ENCODE results near the gene DPY19L3.

Gene DPY19L3

GRCh38 chr19:32405431-32406160, at the start of gene DPY19L3:
TSS of gene DPY19L3 (plus strand) at chr19:32405770. CDS start at chr19:32408254, 2,484 bp downstream.
- H3K27me3 Mint-ChIP-seq, result no peaks in the 10 kb centered on the region
- H3K4me1 Mint-ChIP-seq, result peaks cover 8% of the 10 kb centered on the region
- peak within 1 kb of the TSS; percentile 90 for H3K4me3 Mint-ChIP-seq
- H3K27ac Mint-ChIP-seq, result peak within 1 kb of the TSS; percentile 92
- ATAC-seq, result peak; percentile 97
- H3K9me3 Mint-ChIP-seq, result no peaks in the 10 kb centered on the region
- H3K36me3 Mint-ChIP-seq, result no peaks in the 10 kb centered on the region

- H3K27me3 Mint-ChIP-seq, result no peaks in the 10 kb centered on the region
- H3K36me3 Mint-ChIP-seq, result peaks cover 57% of the 10 kb centered on the region
- ATAC-seq, result no peak
- H3K4me1 Mint-ChIP-seq, result peaks cover 26% of the 10 kb centered on the region
- H3K27ac Mint-ChIP-seq, result no peak overlapping the region
- H3K4me3 Mint-ChIP-seq, result no peak overlapping the region
- peaks cover 3% of the 10 kb centered on the region for H3K9me3 Mint-ChIP-seq
Measured at GRCh38 chr19:32357720-32358119, 47.9 kb upstream of the DPY19L3 start.

- H3K9me3 Mint-ChIP-seq, result peaks cover 3% of the 10 kb centered on the region
- peaks cover 26% of the 10 kb centered on the region for H3K4me1 Mint-ChIP-seq
- peaks cover 56% of the 10 kb centered on the region for H3K36me3 Mint-ChIP-seq
- H3K27me3 Mint-ChIP-seq, result no peaks in the 10 kb centered on the region
- no peak overlapping the region for H3K4me3 Mint-ChIP-seq
- ATAC-seq, result no peak
- no peak overlapping the region for H3K27ac Mint-ChIP-seq
Measured at GRCh38 chr19:32358321-32358720, 47.2 kb upstream of the DPY19L3 start.

GRCh38 chr19:32359581-32359980, 46.0 kb upstream of the DPY19L3 start:
- H3K27ac Mint-ChIP-seq, result no peak overlapping the region
- H3K27me3 Mint-ChIP-seq, result no peaks in the 10 kb centered on the region
- no peaks in the 10 kb centered on the region for H3K9me3 Mint-ChIP-seq
- no peak for ATAC-seq
- H3K4me3 Mint-ChIP-seq, result no peak overlapping the region
- H3K36me3 Mint-ChIP-seq, result peaks cover 54% of the 10 kb centered on the region
- peaks cover 25% of the 10 kb centered on the region for H3K4me1 Mint-ChIP-seq

GRCh38 chr19:32361574-32362317, 43.8 kb upstream of the DPY19L3 start:
- peaks cover 58% of the 10 kb centered on the region for H3K36me3 Mint-ChIP-seq
- peaks cover 22% of the 10 kb centered on the region for H3K4me1 Mint-ChIP-seq
- no peak overlapping the region for H3K4me3 Mint-ChIP-seq
- H3K9me3 Mint-ChIP-seq, result no peaks in the 10 kb centered on the region
- no peak overlapping the region for H3K27ac Mint-ChIP-seq
- no peak for ATAC-seq
- H3K27me3 Mint-ChIP-seq, result no peaks in the 10 kb centered on the region

GRCh38 chr19:32362318-32362691, 43.3 kb upstream of the DPY19L3 start:
- Mint-ChIP-seq H3K27ac (no peak overlapping the region), H3K27me3 (no peaks in the 10 kb centered on the region), H3K36me3 (peaks cover 64% of the 10 kb centered on the region), H3K9me3 (no peaks in the 10 kb centered on the region), H3K4me1 (peaks cover 22% of the 10 kb centered on the region), H3K4me3 (no peak overlapping the region)
- no peak for ATAC-seq

GRCh38 chr19:32363175-32363574, 42.4 kb upstream of the DPY19L3 start:
- no peaks in the 10 kb centered on the region for H3K9me3 Mint-ChIP-seq

GRCh38 chr19:32363632-32364031, 41.9 kb upstream of the DPY19L3 start:
- Mint-ChIP-seq H3K36me3 (peaks cover 77% of the 10 kb centered on the region), H3K27ac (no peak overlapping the region), H3K27me3 (no peaks in the 10 kb centered on the region), H3K4me3 (no peak overlapping the region), H3K9me3 (no peaks in the 10 kb centered on the region), H3K4me1 (peaks cover 27% of the 10 kb centered on the region)
- ATAC-seq, result no peak

More at GRCh38 chr19:32363175-32363574, 42.4 kb upstream of the DPY19L3 start:
- no peak overlapping the region for H3K4me3 Mint-ChIP-seq
- ATAC-seq, result no peak
- H3K36me3 Mint-ChIP-seq, result peaks cover 72% of the 10 kb centered on the region
- H3K4me1 Mint-ChIP-seq, result peaks cover 24% of the 10 kb centered on the region
- H3K27ac Mint-ChIP-seq, result no peak overlapping the region
- no peaks in the 10 kb centered on the region for H3K27me3 Mint-ChIP-seq

- no peak overlapping the region for H3K27ac Mint-ChIP-seq
- no peaks in the 10 kb centered on the region for H3K9me3 Mint-ChIP-seq
- H3K27me3 Mint-ChIP-seq, result no peaks in the 10 kb centered on the region
- peaks cover 27% of the 10 kb centered on the region for H3K4me1 Mint-ChIP-seq
- no peak overlapping the region for H3K4me3 Mint-ChIP-seq
- peaks cover 78% of the 10 kb centered on the region for H3K36me3 Mint-ChIP-seq
- no peak for ATAC-seq
Measured at GRCh38 chr19:32364040-32364439, 41.5 kb upstream of the DPY19L3 start.

- Mint-ChIP-seq H3K27me3 (no peaks in the 10 kb centered on the region), H3K27ac (no peak overlapping the region), H3K4me1 (peaks cover 18% of the 10 kb centered on the region), H3K9me3 (no peaks in the 10 kb centered on the region), H3K4me3 (no peak overlapping the region), H3K36me3 (peaks cover 91% of the 10 kb centered on the region)
- ATAC-seq, result no peak
Measured at GRCh38 chr19:32367063-32367462, 38.5 kb upstream of the DPY19L3 start.

- Mint-ChIP-seq H3K4me1 (peaks cover 18% of the 10 kb centered on the region), H3K36me3 (peaks cover 91% of the 10 kb centered on the region), H3K27ac (no peak overlapping the region), H3K4me3 (no peak overlapping the region), H3K9me3 (no peaks in the 10 kb centered on the region), H3K27me3 (no peaks in the 10 kb centered on the region)
- ATAC-seq, result no peak
Measured at GRCh38 chr19:32367948-32368536, 37.5 kb upstream of the DPY19L3 start.

- Mint-ChIP-seq H3K4me3 (no peak overlapping the region), H3K9me3 (no peaks in the 10 kb centered on the region), H3K27ac (no peak overlapping the region), H3K4me1 (peaks cover 18% of the 10 kb centered on the region), H3K27me3 (no peaks in the 10 kb centered on the region), H3K36me3 (peaks cover 92% of the 10 kb centered on the region)
- no peak for ATAC-seq
Measured at GRCh38 chr19:32368787-32369186, 36.8 kb upstream of the DPY19L3 start.

- Mint-ChIP-seq H3K4me3 (no peak overlapping the region), H3K36me3 (peaks cover 77% of the 10 kb centered on the region), H3K4me1 (peaks cover 5% of the 10 kb centered on the region), H3K27ac (no peak overlapping the region), H3K9me3 (no peaks in the 10 kb centered on the region), H3K27me3 (no peaks in the 10 kb centered on the region)
- no peak for ATAC-seq
Measured at GRCh38 chr19:32372726-32373517, 32.6 kb upstream of the DPY19L3 start.

GRCh38 chr19:32373585-32374295, 31.8 kb upstream of the DPY19L3 start:
- no peak overlapping the region for H3K4me3 Mint-ChIP-seq
- no peaks in the 10 kb centered on the region for H3K9me3 Mint-ChIP-seq
- no peaks in the 10 kb centered on the region for H3K4me1 Mint-ChIP-seq
- H3K27ac Mint-ChIP-seq, result no peak overlapping the region
- peaks cover 69% of the 10 kb centered on the region for H3K36me3 Mint-ChIP-seq
- H3K27me3 Mint-ChIP-seq, result no peaks in the 10 kb centered on the region
- ATAC-seq, result no peak

Measured in stimulated activated memory B cell treated with anti-CD40 and anti-IgM and Interleukin-4, amounts not matched to agents 10 μg/mL and 1 μg/mL and 100 μg/mL, for 72 hours (primary cell).